Colonic mucosa (tissue), 4 donors: ENCODE measurements around the gene DNAJC27. TPM values are rescaled to one million over a fixed set of nuclear protein-coding genes. Genes with fewer than 3 reads are reported as not detected.
A peak's percentile ranks its signal among the peaks of the same experiment; 100 is the strongest.
"Not testable (repeated sequence)": the region's sequence is repeated elsewhere in the genome, so short reads cannot be mapped to it uniquely, and the experiment has no call there.

Experiments used
- DNase-seq: peaks from one replicate; pipeline ENCODE4 v3.0.0-alpha.2; 2020
- H3K27ac ChIP-seq: fragments of 200-600 bp; one replicate; pipeline ENCODE4 v1.8.0; 2021
- H3K27me3 ChIP-seq: fragments of 200-600 bp; one replicate; pipeline ENCODE4 v1.8.0; 2021
- H3K36me3 ChIP-seq: fragments of 200-600 bp; one replicate; pipeline ENCODE4 v1.8.0; 2021
- H3K4me1 ChIP-seq: fragments of 200-600 bp; one replicate; pipeline ENCODE4 v1.8.0; 2021; ENCODE audit warnings: mild to moderate bottlenecking
- H3K4me3 ChIP-seq: fragments of 200-600 bp; one replicate; pipeline ENCODE4 v1.8.0; 2021
- H3K9ac ChIP-seq, 2 donors: one replicate each; pipeline ENCODE4 v1.7.0; 2013; ENCODE audit warnings: control low read depth in 2 of 2, low read depth in 2 of 2, low read length in 2 of 2
- H3K9me3 ChIP-seq: fragments of 200-600 bp; one replicate; pipeline ENCODE4 v1.8.0; 2021
- CTCF ChIP-seq: fragments of 200-600 bp; IDR thresholded peaks from one replicate; pipeline ENCODE4 v1.8.0; 2022; ENCODE audit warnings: antibody characterized with exemption, mild to moderate bottlenecking
- intact Hi-C: fragments of 100-400 bp; cut with DNase I; formaldehyde crosslinking; loops from one replicate; pipeline ENCODE4 v1.14.1; 2022
- total RNA-seq, 2 donors: library from RNA; stranded (reverse); fragmentation: NEBNext Ultra II Directional in 1 of 2; extraction: Animal tissue kit (Norgen Biotek cat#: 25700) in 1 of 2; gene quantifications; one replicate each; pipeline ENCODE4 v1.2.1, GENCODE V29; 2021
- donor health status: healthy.
- donor health status: DM: no; HTN: no; CAD: no.
- donor health status: DM: no; HTN: no; CAD: no.

The DNAJC27 gene
- total RNA-seq, 2 donors from 2014 or later, result 3.4 to 3.9 TPM

- Histone ChIP-seq H3K4me1 (no peaks in the 10 kb centered on the region), H3K9ac (no peak overlapping the region), H3K27ac (no peak overlapping the region), H3K4me3 (no peak overlapping the region), H3K9me3 (no peaks in the 10 kb centered on the region), H3K27me3 (no peaks in the 10 kb centered on the region), H3K36me3 (no peaks in the 10 kb centered on the region)
- intact Hi-C loops, result no loop called here
- no peak for TF ChIP-seq CTCF
- DNase-seq, result no peak
These were observed 29.5 kb upstream of the DNAJC27 start for GRCh38 chr2:25001325-25001637.

DNA sequence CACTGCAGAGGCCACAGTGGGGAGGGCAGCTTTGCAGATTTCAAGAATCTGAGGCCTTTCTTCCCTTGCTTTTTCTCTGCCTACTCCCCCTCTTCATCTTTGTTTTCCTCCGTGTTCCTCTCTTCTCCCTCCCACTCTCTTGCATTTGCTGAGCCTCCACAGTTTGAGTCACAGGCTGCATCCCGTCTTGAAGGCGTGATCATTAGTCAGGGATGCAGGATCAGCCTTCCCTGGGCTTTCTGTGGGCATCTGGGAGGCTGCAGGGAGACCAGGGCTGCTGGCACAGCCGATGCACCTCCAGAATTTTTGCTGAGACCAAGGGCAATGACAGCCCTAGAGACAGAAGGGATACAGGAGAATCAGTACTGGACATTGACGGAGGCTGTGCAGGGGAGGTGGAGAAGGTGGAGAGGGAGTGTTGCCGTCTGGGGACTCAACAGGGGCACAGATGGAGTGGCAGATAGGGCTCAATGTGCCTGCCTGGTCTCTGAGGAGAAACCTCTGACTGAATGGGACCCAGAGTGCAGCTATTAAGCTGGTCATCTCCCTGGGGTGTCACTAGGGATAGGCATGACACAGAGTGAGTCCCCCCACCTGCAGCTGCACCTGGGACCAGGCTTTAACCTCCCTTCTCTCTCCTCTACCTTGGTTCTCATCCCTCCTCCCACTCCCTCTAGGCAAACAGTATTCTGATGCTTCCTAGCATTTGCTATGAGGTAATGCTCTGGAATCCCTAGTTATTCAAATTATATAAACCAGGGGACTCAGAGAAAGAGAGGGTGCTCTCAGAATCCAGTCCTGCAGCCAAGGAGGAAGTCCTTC is 29.0 kb upstream of the DNAJC27 start:
- Histone ChIP-seq H3K27me3 (no peaks in the 10 kb centered on the region), H3K9me3 (no peaks in the 10 kb centered on the region), H3K27ac (no peak overlapping the region), H3K36me3 (no peaks in the 10 kb centered on the region), H3K4me1 (no peaks in the 10 kb centered on the region), H3K4me3 (no peak overlapping the region), H3K9ac (no peak overlapping the region)
- intact Hi-C loops, result no loop called here
- TF ChIP-seq CTCF, result no peak
- DNase-seq, result no peak

- intact Hi-C loops, result no loop called here
- no peak for TF ChIP-seq CTCF
- Histone ChIP-seq H3K4me1 (no peaks in the 10 kb centered on the region), H3K4me3 (no peak overlapping the region), H3K36me3 (no peaks in the 10 kb centered on the region), H3K27me3 (no peaks in the 10 kb centered on the region), H3K27ac (no peak overlapping the region), H3K9ac (no peak overlapping the region), H3K9me3 (no peaks in the 10 kb centered on the region)
- DNase-seq, result no peak
These were observed 28.3 kb upstream of the DNAJC27 start for GRCh38 chr2:25000036-25000435.

DNA sequence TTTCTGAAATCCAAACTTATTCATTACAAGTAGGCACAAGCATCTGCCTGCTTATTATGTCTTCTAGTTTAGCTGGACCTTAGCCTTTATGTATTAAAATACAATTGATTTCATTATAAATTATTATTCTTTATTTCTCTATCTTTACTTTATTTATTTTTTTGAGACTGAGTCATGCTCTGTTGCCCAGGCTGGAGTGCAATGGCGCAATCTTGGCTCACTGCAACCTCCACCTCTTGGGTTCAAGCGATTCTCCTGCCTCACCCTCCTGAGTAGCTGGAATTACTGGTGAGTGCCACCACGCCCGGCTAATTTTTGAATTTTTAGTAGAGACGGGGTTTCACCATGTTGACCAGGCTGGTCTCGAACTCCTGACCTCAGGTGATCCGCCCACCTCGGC is 27.3 kb upstream of the DNAJC27 start:
- DNase-seq, intact Hi-C loops, H3K9me3 ChIP-seq, H3K36me3 ChIP-seq, H3K27ac ChIP-seq, H3K4me1 ChIP-seq, H3K9ac ChIP-seq, H3K4me3 ChIP-seq, H3K27me3 ChIP-seq: not testable (repeated sequence)

GRCh38 chr2:24994146-24994724 is 22.5 kb upstream of the DNAJC27 start:
- Histone ChIP-seq H3K4me1 (no peaks in the 10 kb centered on the region), H3K27me3 (no peaks in the 10 kb centered on the region), H3K9ac (no peak overlapping the region), H3K9me3 (no peaks in the 10 kb centered on the region), H3K4me3 (no peak overlapping the region), H3K36me3 (no peaks in the 10 kb centered on the region), H3K27ac (peak overlapping the region; percentile 18)
- intact Hi-C loops, result no loop called here
- TF ChIP-seq CTCF, result no peak
- DNase-seq, result no peak
